GM12878 (cell line): ENCODE measurements around the gene EPHB1.

Experiments used
- CEBPB ChIP-seq, 2 experiments: fragments of 150-350 bp in 1 of 2; IDR thresholded peaks; 2 replicates each; pipeline ENCODE4 v1.6.1; 2012 to 2014; ENCODE audit warnings: low read depth in 2 of 2, low read length in 2 of 2, borderline replicate concordance in 1 of 2, inconsistent platforms in 1 of 2
- TF ChIP-seq, protein P1 (sequence below), 3 experiments: IDR thresholded peaks in 2 of 3; conservative IDR thresholded peaks in 1 of 3; 2 replicates each; pipeline ENCODE4 v1.5.1; 2011; ENCODE audit warnings: low read depth in 3 of 3, low read length in 3 of 3, mild to moderate bottlenecking in 3 of 3, control low read depth in 2 of 3, moderate library complexity in 2 of 3, inconsistent platforms in 1 of 3, mixed read lengths in 1 of 3; ENCODE audit not compliant: control insufficient read depth in 2 of 3, insufficient read depth in 1 of 3; ENCODE audit errors: extremely low read depth in 1 of 3

DNA sequence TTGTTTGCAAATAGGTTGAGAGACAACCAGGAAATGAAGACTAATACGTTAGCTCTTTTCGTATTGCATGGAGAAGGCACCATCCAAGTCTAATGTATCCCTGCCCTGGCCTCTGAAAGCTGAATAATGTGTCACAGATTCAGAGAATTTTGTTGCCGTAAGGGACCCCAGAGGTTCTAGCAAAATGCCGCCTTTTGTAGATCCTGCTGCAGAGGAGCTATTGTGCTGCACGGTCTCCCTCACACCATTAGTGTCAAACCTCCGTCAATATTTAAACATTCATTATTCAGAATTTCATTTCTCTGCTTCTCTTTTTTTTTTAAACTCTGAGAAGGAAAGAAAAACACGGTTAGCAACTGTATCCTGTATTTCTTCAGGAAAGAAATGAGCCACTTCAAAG, 238.7 kb downstream of the EPHB1 start:
- no peak for TF ChIP-seq CEBPB (IDR thresholded peaks at IDR 0.05; ENCODE audit: borderline replicate concordance in 1 of 2, low read depth in 2 of 2, low read length in 2 of 2)
- TF ChIP-seq, protein P1, sequence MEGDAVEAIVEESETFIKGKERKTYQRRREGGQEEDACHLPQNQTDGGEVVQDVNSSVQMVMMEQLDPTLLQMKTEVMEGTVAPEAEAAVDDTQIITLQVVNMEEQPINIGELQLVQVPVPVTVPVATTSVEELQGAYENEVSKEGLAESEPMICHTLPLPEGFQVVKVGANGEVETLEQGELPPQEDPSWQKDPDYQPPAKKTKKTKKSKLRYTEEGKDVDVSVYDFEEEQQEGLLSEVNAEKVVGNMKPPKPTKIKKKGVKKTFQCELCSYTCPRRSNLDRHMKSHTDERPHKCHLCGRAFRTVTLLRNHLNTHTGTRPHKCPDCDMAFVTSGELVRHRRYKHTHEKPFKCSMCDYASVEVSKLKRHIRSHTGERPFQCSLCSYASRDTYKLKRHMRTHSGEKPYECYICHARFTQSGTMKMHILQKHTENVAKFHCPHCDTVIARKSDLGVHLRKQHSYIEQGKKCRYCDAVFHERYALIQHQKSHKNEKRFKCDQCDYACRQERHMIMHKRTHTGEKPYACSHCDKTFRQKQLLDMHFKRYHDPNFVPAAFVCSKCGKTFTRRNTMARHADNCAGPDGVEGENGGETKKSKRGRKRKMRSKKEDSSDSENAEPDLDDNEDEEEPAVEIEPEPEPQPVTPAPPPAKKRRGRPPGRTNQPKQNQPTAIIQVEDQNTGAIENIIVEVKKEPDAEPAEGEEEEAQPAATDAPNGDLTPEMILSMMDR (IDR thresholded peaks at IDR 0.05 in 2 of 3, conservative IDR thresholded peaks at IDR 0.05 in 1 of 3; ENCODE audit: control insufficient read depth in 2 of 3, extremely low read depth in 1 of 3, insufficient read depth in 1 of 3, low read depth in 3 of 3, low read length in 3 of 3): no peak
